Mesendoderm (in vitro differentiated cells): ENCODE data around the gene FKBP14.

ENCODE experiments used
- DNase-seq: peaks from one replicate; pipeline ENCODE4 v3.0.0; 2013
- H2AK5ac ChIP-seq: 2 replicates; pipeline ENCODE4 v1.6.1; 2013; ENCODE audit warnings: low read length, inconsistent platforms
- H2BK120ac ChIP-seq: 2 replicates; pipeline ENCODE4 v1.6.1; 2013; ENCODE audit warnings: low read depth, mild to moderate bottlenecking, low read length, moderate library complexity, mixed read lengths
- H2BK15ac ChIP-seq: replicated peaks from 2 replicates; pipeline ENCODE4 v1.6.1; 2013; ENCODE audit warnings: low read depth, mild to moderate bottlenecking, moderate library complexity
- H2BK5ac ChIP-seq: 2 replicates; pipeline ENCODE4 v1.6.1; 2013; ENCODE audit warnings: low read length, inconsistent platforms
- H3K18ac ChIP-seq: 2 replicates; pipeline ENCODE4 v1.6.1; 2013; ENCODE audit warnings: mild to moderate bottlenecking, low read length, mixed read lengths
- H3K23ac ChIP-seq: one replicate; pipeline ENCODE4 v1.6.1; 2013; ENCODE audit warnings: low read length
- H3K27ac ChIP-seq: 2 replicates; pipeline ENCODE4 v1.5.1; 2013; ENCODE audit warnings: low read depth, mild to moderate bottlenecking, inconsistent platforms, low read length, moderate library complexity
- H3K27me3 ChIP-seq: 2 replicates; pipeline ENCODE4 v1.6.1; 2013; ENCODE audit warnings: low read length, control low read depth, mild to moderate bottlenecking, inconsistent platforms; ENCODE audit not compliant: insufficient read depth, poor library complexity
- H3K36me3 ChIP-seq: 2 replicates; pipeline ENCODE4 v1.6.1; 2013; ENCODE audit warnings: low read length, inconsistent platforms; ENCODE audit not compliant: control insufficient read depth, insufficient read depth
- H3K4ac ChIP-seq: one replicate; pipeline ENCODE4 v1.6.1; 2013; ENCODE audit warnings: low read depth, mild to moderate bottlenecking, low read length, moderate library complexity
- H3K4me1 ChIP-seq: 2 replicates; pipeline ENCODE4 v1.6.1; 2013; ENCODE audit warnings: low read depth, low read length, inconsistent platforms; ENCODE audit not compliant: control insufficient read depth
- H3K4me2 ChIP-seq: 2 replicates; pipeline ENCODE4 v1.6.1; 2013; ENCODE audit warnings: low read length
- H3K4me3 ChIP-seq: 2 replicates; pipeline ENCODE4 v1.5.1; 2013; ENCODE audit warnings: mild to moderate bottlenecking, low read length
- H3K56ac ChIP-seq: one replicate; pipeline ENCODE4 v1.6.1; 2013; ENCODE audit warnings: low read length
- H3K79me1 ChIP-seq: 2 replicates; pipeline ENCODE4 v1.6.1; 2013; ENCODE audit warnings: low read length, inconsistent platforms
- H3K79me2 ChIP-seq: 2 replicates; pipeline ENCODE4 v1.6.1; 2013; ENCODE audit warnings: mild to moderate bottlenecking, low read length; ENCODE audit not compliant: control insufficient read depth, insufficient read depth
- H3K9ac ChIP-seq: 2 replicates; pipeline ENCODE4 v1.6.1; 2013; ENCODE audit warnings: low read length, inconsistent platforms
- H4K5ac ChIP-seq: one replicate; pipeline ENCODE4 v1.6.1; 2013; ENCODE audit warnings: low read length
- H4K8ac ChIP-seq: one replicate; pipeline ENCODE4 v1.6.1; 2013; ENCODE audit warnings: low read depth, mild to moderate bottlenecking, control low read depth, low read length, moderate library complexity
- WGBS: extraction: QIAGEN DNeasy Blood & Tissue Kit; methylation state at CpG from one replicate; pipeline ENCODE4 v1.1.7; 2013; ENCODE audit warnings: low lambda C conversion rate, missing lambda C conversion rate; ENCODE audit not compliant: insufficient coverage; ENCODE audit errors: extremely low coverage; 5-methylcytosine and 5-hydroxymethylcytosine counted together

Gene FKBP14

GRCh38 chr7:30027065-30027456 is 559 bp upstream of the FKBP14 start:
- H3K4me3 ChIP-seq: peak overlapping the region; percentile 48
- H3K79me2 ChIP-seq: peaks cover 54% of the 10 kb centered on the region
- peak overlapping the region; percentile 90 for H3K18ac ChIP-seq
- H3K27me3 ChIP-seq: no peaks in the 10 kb centered on the region
- no peak overlapping the region for H3K4ac ChIP-seq
- no peak overlapping the region for H3K23ac ChIP-seq
- no peak for DNase-seq
- no CpG with 5 or more reads among the region's 10 CpGs for WGBS
- H4K8ac ChIP-seq: peak overlapping the region; percentile 65
- no peak overlapping the region for H2AK5ac ChIP-seq
- peak overlapping the region; percentile 59 for H3K56ac ChIP-seq
- peak overlapping the region; percentile 2 for H2BK5ac ChIP-seq
- no peaks in the 10 kb centered on the region for H3K36me3 ChIP-seq
- peaks cover 15% of the 10 kb centered on the region for H3K4me1 ChIP-seq
- H3K79me1 ChIP-seq: peaks cover 26% of the 10 kb centered on the region
- H3K9ac ChIP-seq: peak overlapping the region; percentile 49
- no peak overlapping the region for H4K5ac ChIP-seq
- peak overlapping the region; percentile 49 for H3K4me2 ChIP-seq
- peak overlapping the region; percentile 71 for H3K27ac ChIP-seq
- no peak overlapping the region for H2BK15ac ChIP-seq
- no peak overlapping the region for H2BK120ac ChIP-seq

- Histone ChIP-seq H3K36me3 (no peaks in the 10 kb centered on the region), H3K79me1 (peaks cover 14% of the 10 kb centered on the region), H3K4ac (no peak overlapping the region), H3K4me1 (peaks cover 6% of the 10 kb centered on the region), H4K8ac (no peak overlapping the region), H2BK120ac (no peak overlapping the region), H2AK5ac (no peak overlapping the region), H3K23ac (no peak overlapping the region), H4K5ac (no peak overlapping the region), H3K4me2 (no peak overlapping the region), H3K27me3 (no peaks in the 10 kb centered on the region), H3K79me2 (peaks cover 28% of the 10 kb centered on the region), H3K9ac (no peak overlapping the region), H2BK5ac (no peak overlapping the region), H3K56ac (no peak overlapping the region), H3K27ac (no peak overlapping the region), H3K18ac (no peak overlapping the region), H2BK15ac (no peak overlapping the region), H3K4me3 (no peak overlapping the region)
- no peak for DNase-seq
- WGBS: no CpG with 5 or more reads among the region's 6 CpGs
Measured at GRCh38 chr7:30023524-30023923, 3.0 kb downstream of the FKBP14 start.

- no peak overlapping the region for H2AK5ac ChIP-seq
- H3K27me3 ChIP-seq: no peaks in the 10 kb centered on the region
- H4K5ac ChIP-seq: no peak overlapping the region
- peaks cover 14% of the 10 kb centered on the region for H3K79me1 ChIP-seq
- H3K4me3 ChIP-seq: no peak overlapping the region
- no peak overlapping the region for H2BK120ac ChIP-seq
- H3K79me2 ChIP-seq: peaks cover 28% of the 10 kb centered on the region
- no peak overlapping the region for H2BK15ac ChIP-seq
- H4K8ac ChIP-seq: no peak overlapping the region
- H3K4me1 ChIP-seq: peaks cover 6% of the 10 kb centered on the region
- H3K9ac ChIP-seq: no peak overlapping the region
- no peaks in the 10 kb centered on the region for H3K36me3 ChIP-seq
- DNase-seq: no peak
- H3K4ac ChIP-seq: no peak overlapping the region
- no peak overlapping the region for H3K18ac ChIP-seq
- no peak overlapping the region for H3K23ac ChIP-seq
- no peak overlapping the region for H3K56ac ChIP-seq
- no peak overlapping the region for H3K4me2 ChIP-seq
- no peak overlapping the region for H3K27ac ChIP-seq
- H2BK5ac ChIP-seq: no peak overlapping the region
Measured at GRCh38 chr7:30022991-30023390, 3.5 kb downstream of the FKBP14 start.

GRCh38 chr7:30020535-30020934 is 6.0 kb downstream of the FKBP14 start:
- Histone ChIP-seq H3K4me2 (no peak overlapping the region), H3K36me3 (no peaks in the 10 kb centered on the region), H3K56ac (no peak overlapping the region), H2BK15ac (no peak overlapping the region), H3K27ac (no peak overlapping the region), H3K4ac (no peak overlapping the region), H4K8ac (no peak overlapping the region), H3K4me3 (no peak overlapping the region), H3K23ac (no peak overlapping the region), H3K9ac (no peak overlapping the region), H2BK120ac (no peak overlapping the region), H4K5ac (no peak overlapping the region), H3K79me2 (peaks cover 24% of the 10 kb centered on the region), H3K18ac (no peak overlapping the region), H2AK5ac (no peak overlapping the region), H2BK5ac (no peak overlapping the region), H3K27me3 (no peaks in the 10 kb centered on the region), H3K4me1 (peaks cover 6% of the 10 kb centered on the region), H3K79me1 (peaks cover 13% of the 10 kb centered on the region)
- WGBS: no CpG with 5 or more reads among the region's 1 CpG
- DNase-seq: no peak

- Histone ChIP-seq H2BK5ac (no peak overlapping the region), H3K23ac (no peak overlapping the region), H2BK120ac (no peak overlapping the region), H3K4me1 (peaks cover 3% of the 10 kb centered on the region), H2BK15ac (no peak overlapping the region), H3K27me3 (no peaks in the 10 kb centered on the region), H3K56ac (no peak overlapping the region), H4K5ac (no peak overlapping the region), H3K4me3 (no peak overlapping the region), H3K4me2 (no peak overlapping the region), H2AK5ac (no peak overlapping the region), H3K27ac (no peak overlapping the region), H3K79me2 (peaks cover 18% of the 10 kb centered on the region), H3K4ac (no peak overlapping the region), H3K18ac (no peak overlapping the region), H4K8ac (no peak overlapping the region), H3K79me1 (peaks cover 9% of the 10 kb centered on the region), H3K36me3 (no peaks in the 10 kb centered on the region), H3K9ac (no peak overlapping the region)
- no CpG with 5 or more reads among the region's 1 CpG for WGBS
- DNase-seq: no peak
Measured at GRCh38 chr7:30019960-30020359, 6.5 kb downstream of the FKBP14 start.

- Histone ChIP-seq H3K27me3 (no peaks in the 10 kb centered on the region), H3K23ac (no peak overlapping the region), H2BK5ac (no peak overlapping the region), H3K9ac (no peak overlapping the region), H2AK5ac (no peak overlapping the region), H3K27ac (no peak overlapping the region), H2BK120ac (no peak overlapping the region), H3K18ac (no peak overlapping the region), H3K4me3 (no peak overlapping the region), H4K8ac (no peak overlapping the region), H3K36me3 (no peaks in the 10 kb centered on the region), H3K79me2 (peaks cover 13% of the 10 kb centered on the region), H3K79me1 (peaks cover 9% of the 10 kb centered on the region), H3K4ac (no peak overlapping the region), H2BK15ac (no peak overlapping the region), H3K4me2 (no peak overlapping the region), H3K4me1 (peaks cover 2% of the 10 kb centered on the region), H3K56ac (no peak overlapping the region), H4K5ac (no peak overlapping the region)
- no peak for DNase-seq
- no CpG with 5 or more reads among the region's 1 CpG for WGBS
Measured at GRCh38 chr7:30019387-30019786, 7.1 kb downstream of the FKBP14 start.
